ENCODE data around the gene ALK.

DNA sequence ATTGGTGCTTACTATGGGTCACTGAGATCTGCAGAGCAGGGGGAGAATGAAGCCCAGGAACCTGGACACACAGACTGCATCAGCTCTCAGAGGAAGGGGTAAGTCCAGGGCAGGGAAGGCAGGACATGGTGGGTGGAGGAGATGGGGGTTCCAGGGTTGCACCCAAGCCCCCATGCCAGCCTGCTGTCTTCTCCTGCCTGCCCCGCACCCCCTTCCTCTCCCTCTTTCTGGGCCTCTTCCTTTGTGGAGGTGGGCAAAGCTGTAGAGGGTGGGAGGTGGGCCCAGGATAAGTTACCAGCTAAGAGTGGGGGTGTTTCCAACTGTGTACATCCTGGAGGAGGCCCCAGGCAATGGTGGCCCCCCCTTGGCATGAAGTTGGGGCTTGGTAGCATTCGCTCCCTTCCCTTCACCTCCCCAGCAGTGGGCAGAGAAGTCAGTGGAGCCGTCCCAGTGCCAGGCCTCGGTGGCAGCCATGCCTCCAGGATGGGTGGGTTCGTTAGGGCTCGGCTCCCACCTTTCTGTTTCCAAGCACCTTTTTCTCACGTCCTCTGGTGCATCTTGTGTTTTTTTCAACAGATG, 674.0 kb downstream of the ALK start:
- no peak for TF ChIP-seq EZH2 (IDR thresholded peaks at IDR 0.05; ENCODE audit: low read length, unreplicated experiment)
- TF ChIP-seq, protein P1, sequence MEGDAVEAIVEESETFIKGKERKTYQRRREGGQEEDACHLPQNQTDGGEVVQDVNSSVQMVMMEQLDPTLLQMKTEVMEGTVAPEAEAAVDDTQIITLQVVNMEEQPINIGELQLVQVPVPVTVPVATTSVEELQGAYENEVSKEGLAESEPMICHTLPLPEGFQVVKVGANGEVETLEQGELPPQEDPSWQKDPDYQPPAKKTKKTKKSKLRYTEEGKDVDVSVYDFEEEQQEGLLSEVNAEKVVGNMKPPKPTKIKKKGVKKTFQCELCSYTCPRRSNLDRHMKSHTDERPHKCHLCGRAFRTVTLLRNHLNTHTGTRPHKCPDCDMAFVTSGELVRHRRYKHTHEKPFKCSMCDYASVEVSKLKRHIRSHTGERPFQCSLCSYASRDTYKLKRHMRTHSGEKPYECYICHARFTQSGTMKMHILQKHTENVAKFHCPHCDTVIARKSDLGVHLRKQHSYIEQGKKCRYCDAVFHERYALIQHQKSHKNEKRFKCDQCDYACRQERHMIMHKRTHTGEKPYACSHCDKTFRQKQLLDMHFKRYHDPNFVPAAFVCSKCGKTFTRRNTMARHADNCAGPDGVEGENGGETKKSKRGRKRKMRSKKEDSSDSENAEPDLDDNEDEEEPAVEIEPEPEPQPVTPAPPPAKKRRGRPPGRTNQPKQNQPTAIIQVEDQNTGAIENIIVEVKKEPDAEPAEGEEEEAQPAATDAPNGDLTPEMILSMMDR (conservative IDR thresholded peaks at IDR 0.05; ENCODE audit: low read depth, low read length): no peak
